Heart left ventricle (tissue), 16 donors: ENCODE results near the gene MTSS2. TPM values are rescaled to one million over a fixed set of nuclear protein-coding genes. Genes with fewer than 3 reads are reported as not detected.

Experiments
- ATAC-seq, 4 donors: fragments of 200-7000 bp; cut with Tn5 transposase; one replicate each; pipeline ENCODE4 v1.9.1; 2020 to 2022; ENCODE audit warnings: moderate library complexity in 4 of 4, mild to moderate bottlenecking in 3 of 4, moderate number of reproducible peaks in 1 of 4
- DNase-seq, 5 donors: peaks; one replicate each; pipeline ENCODE4 v3.0.0-alpha.2; 2020
- H3K27ac ChIP-seq, 12 donors: fragments of 200-600 bp; sonication (generic) in 4 of 12; one replicate each; pipeline versions ENCODE4 v1.5.0 to v1.8.0; 2016 to 2022; ENCODE audit warnings: mild to moderate bottlenecking in 2 of 12
- H3K27me3 ChIP-seq, 9 donors: fragments of 200-600 bp; sonication (generic) in 2 of 9; one replicate each; pipeline versions ENCODE4 v1.5.1 to v1.8.0; 2016 to 2022; ENCODE audit warnings: mild to moderate bottlenecking in 3 of 9
- H3K36me3 ChIP-seq, 9 donors: fragments of 200-600 bp; sonication (generic) in 2 of 9; one replicate each; pipeline versions ENCODE4 v1.5.0 to v1.8.0; 2018 to 2022; ENCODE audit warnings: mild to moderate bottlenecking in 2 of 9
- H3K4me1 ChIP-seq, 12 donors: fragments of 200-600 bp; sonication (generic) in 4 of 12; one replicate each; pipeline versions ENCODE4 v1.5.0 to v1.8.0; 2016 to 2022; ENCODE audit warnings: mild to moderate bottlenecking in 3 of 12
- H3K4me3 ChIP-seq, 12 donors: fragments of 200-600 bp; sonication (generic) in 4 of 12; one replicate each; pipeline versions ENCODE4 v1.5.0 to v1.8.0; 2017 to 2022; ENCODE audit warnings: mild to moderate bottlenecking in 9 of 12, moderate library complexity in 4 of 12
- H3K9me3 ChIP-seq, 12 donors: fragments of 200-600 bp; sonication (generic) in 4 of 12; one replicate each; pipeline versions ENCODE4 v1.5.0 to v1.8.0; 2016 to 2022; ENCODE audit warnings: mild to moderate bottlenecking in 1 of 12
- CTCF ChIP-seq, 12 donors: fragments of 200-600 bp; sonication (generic) in 4 of 12; IDR thresholded peaks; one replicate each; pipeline versions ENCODE4 v1.5.0 to v1.8.0; 2018 to 2022; ENCODE audit warnings: antibody characterized with exemption in 12 of 12, mild to moderate bottlenecking in 5 of 12
- POLR2A ChIP-seq, 2 donors: fragments of 450-650 bp; IDR thresholded peaks; one replicate each; pipeline ENCODE4 v1.6.1; 2017; ENCODE audit warnings: antibody characterized with exemption in 2 of 2, mild to moderate bottlenecking in 2 of 2, moderate library complexity in 2 of 2
- WGBS, 4 donors: extraction: QIAGEN DNeasy Blood & Tissue Kit in 2 of 4; methylation state at CpG; one replicate each; pipeline versions ENCODE4 v1.1.5 to v1.1.7; 2013 to 2018; 5-methylcytosine and 5-hydroxymethylcytosine counted together
- intact Hi-C, 10 donors: fragments of 100-400 bp; cut with DNase I; formaldehyde crosslinking; loops; one replicate each; pipeline versions ENCODE4 v1.11.1 to v1.14.2; 2022
- polyA plus RNA-seq, 2 donors: library from polyadenylated mRNA; stranded (reverse); fragments of 200-250 nt; gene quantifications; one replicate each; pipeline ENCODE4 v1.2.3, GENCODE V29; 2013
- total RNA-seq, 9 donors: library from RNA; depleted of rRNA in 2 of 9; stranded (reverse); fragments of >200 nt in 2 of 9; fragmentation: NEBNext Ultra II Directional in 3 of 9; extraction: Animal tissue kit (Norgen Biotek cat#: 25700) in 3 of 9; gene quantifications; one replicate each; pipeline versions ENCODE4 v1.1.0 to v1.2.4, GENCODE V29; 2016 to 2023
- donor health status: ischemic (EF 13 %, LVEDD 7.1; RV severe dilation, severe dysfunction).
- donor health status: healthy with polysubstance abuse.
- donor health status: DM: no; HTN: yes; CAD: no.
- donor health status: DM: no; HTN: no; CAD: no.
- donor health status: ischemic (EF 25% LVEDD 6.9; RV normal size, moderate dysfunction).
- donor health status: ischemic (EF 25% LVEDD 5.7; RV mildly dilated, moderate dysfunction).
- donor health status: healthy.
- donor health status: DM: yes; HTN: yes; CAD: no.
- donor health status: ischemic (EF 35%, LVEDD 5.7; RV mildly dilated, moderate dysfunction).
- donor health status: nonischemic (EF 11% LVEDD 7.7; RV severe dilation, severe dysfunction).
- donor health status: DM: yes; HTN: yes; CAD: no.
- donor health status: PGD.
- donor health status: ischemic (EF 29% LVEDD 5.4; RV normal size, mild dysfunction).
- donor health status: nonischemic (EF 23%, LVEDD 6.1; RV moderate dilation, normal function).

MTSS2 gene
- total and polyA plus RNA-seq, 11 donors: 51.9 to 97.1 (median 72.2) TPM

DNA sequence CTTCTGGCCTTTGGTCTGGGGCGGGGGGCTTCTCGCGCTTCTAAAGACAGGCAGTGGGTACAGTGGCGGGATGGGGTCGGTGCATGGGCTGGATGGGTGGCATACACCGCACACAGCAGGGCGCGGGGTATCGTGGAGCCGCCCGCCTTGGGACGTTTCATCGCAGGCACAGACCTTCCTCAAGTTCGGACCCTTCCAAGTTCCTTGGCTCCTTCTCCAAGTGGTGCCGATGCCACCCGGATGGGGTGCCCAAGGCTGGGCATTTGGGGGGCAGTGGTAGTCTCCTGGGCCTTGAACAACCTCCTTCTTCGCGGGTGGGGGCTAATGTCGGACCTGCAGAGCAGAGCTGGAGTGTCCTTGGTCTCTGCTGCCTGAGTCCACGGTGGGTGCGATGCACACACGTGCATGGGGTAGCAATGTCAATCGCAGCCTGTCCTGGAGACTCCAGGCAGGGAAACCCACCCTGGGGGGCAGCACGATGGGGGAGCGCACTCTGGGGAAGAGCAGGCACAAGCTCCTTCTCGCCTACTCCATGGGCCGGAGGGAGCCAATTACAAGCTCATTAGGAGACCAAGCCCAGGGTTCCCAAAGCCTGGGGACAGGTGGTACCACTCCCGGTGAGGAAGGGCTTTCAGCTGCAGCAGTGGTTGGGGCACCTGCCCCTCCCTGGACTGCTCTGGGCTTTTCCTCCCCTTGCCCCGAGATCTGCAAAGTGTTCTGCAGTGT, 686 bp upstream of the MTSS2 start:
- no peaks in the 10 kb centered on the region for H3K9me3 ChIP-seq
- peaks cover 0 to 5% (median 0%) of the 10 kb centered on the region in 9 donors for H3K27me3 ChIP-seq
- peaks cover 6 to 96% (median 73%) of the 10 kb centered on the region in 12 donors for H3K4me1 ChIP-seq
- TF ChIP-seq CTCF (IDR thresholded peaks at IDR 0.05) (no peak), POLR2A (IDR thresholded peaks at IDR 0.05) (no peak)
- peak overlapping the region in 11 of 12 donors; percentile 21 to 96 (median 57) for H3K4me3 ChIP-seq
- DNase-seq: peak in 2 of 5 donors; percentile 30 to 48
- peak in 1 of 4 donors; percentile 0 for ATAC-seq
- 59 to 70% (median 61%) methylated on average over 21 to 29 of the region's 29 CpGs for WGBS, 4 donors
- H3K27ac ChIP-seq: peak overlapping the region; percentile 43 to 96 (median 84)
- no peaks in the 10 kb centered on the region for H3K36me3 ChIP-seq
- intact Hi-C loops: loop anchor here in 1 of 10 donors (5.0 kb wide), 1 partner anchor 51 kb away; no protein-coding TSS in a partner anchor

DNA sequence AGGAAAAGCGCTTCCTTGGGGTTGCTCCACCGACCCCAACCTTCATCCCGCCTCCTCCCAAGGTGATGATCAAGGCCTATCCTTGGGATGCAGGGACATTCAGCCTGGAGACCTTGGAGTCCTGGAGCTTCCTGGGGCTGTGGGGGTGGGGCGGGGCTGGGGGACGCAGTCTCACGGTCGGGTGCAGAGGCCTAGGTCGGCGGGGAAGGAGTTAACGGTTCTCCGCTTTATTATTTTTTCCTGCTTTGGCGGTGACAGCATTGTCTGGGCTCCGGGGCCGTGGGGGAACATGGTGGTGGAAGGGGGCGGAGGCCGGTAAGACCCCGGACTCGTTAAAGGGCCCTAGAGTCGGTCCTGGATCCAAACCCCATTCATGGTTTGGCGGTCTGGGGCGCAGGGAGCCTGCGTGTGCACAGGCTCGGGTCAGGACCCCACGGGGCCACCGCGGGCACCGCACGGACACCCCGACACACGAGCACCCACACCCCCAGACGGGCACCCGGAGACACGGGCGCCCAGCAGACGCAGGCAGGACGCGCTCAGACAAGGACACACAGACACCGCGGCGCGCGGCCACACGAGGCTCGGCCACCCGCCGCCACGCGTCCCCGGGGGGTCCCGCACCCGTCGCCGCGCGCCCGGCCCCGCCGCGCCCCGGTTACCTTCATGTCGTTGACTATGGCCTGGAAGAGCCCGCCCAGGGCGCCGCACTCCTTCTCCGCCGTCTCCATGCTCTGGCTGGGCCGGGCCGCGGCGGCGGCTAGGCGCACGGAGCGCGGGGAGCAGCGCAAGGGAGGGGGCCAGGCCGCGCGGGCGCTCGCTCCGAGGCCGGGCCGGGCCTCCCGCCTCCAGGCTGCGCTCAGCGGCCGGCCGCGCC, 554 bp downstream of the MTSS2 start:
- intact Hi-C loops: loop anchor here in 2 of 10 donors (2.0 to 5.0 kb wide), 2 partner anchors 52 to 54 kb away; no protein-coding TSS in a partner anchor
- WGBS, 4 donors: 2 to 35% (median 2%) methylated on average over 4 to 90 of the region's 90 CpGs
- peak overlapping the region in 11 of 12 donors; percentile 52 to 92 (median 73) for H3K27ac ChIP-seq
- H3K27me3 ChIP-seq: peaks cover 0 to 5% (median 0%) of the 10 kb centered on the region in 9 donors
- peak overlapping the region; percentile 24 to 96 (median 73) for H3K4me3 ChIP-seq
- H3K9me3 ChIP-seq: no peaks in the 10 kb centered on the region
- TF ChIP-seq POLR2A (IDR thresholded peaks at IDR 0.05) (no peak), CTCF (IDR thresholded peaks at IDR 0.05) (no peak)
- ATAC-seq (peak in 2 of 4 donors; percentile 1 to 2), DNase-seq (peak in 3 of 5 donors; percentile 38 to 63 (median 55))
- peaks cover 0 to 3% (median 0%) of the 10 kb centered on the region in 9 donors for H3K36me3 ChIP-seq
- peaks cover 6 to 96% (median 74%) of the 10 kb centered on the region in 12 donors for H3K4me1 ChIP-seq

DNA sequence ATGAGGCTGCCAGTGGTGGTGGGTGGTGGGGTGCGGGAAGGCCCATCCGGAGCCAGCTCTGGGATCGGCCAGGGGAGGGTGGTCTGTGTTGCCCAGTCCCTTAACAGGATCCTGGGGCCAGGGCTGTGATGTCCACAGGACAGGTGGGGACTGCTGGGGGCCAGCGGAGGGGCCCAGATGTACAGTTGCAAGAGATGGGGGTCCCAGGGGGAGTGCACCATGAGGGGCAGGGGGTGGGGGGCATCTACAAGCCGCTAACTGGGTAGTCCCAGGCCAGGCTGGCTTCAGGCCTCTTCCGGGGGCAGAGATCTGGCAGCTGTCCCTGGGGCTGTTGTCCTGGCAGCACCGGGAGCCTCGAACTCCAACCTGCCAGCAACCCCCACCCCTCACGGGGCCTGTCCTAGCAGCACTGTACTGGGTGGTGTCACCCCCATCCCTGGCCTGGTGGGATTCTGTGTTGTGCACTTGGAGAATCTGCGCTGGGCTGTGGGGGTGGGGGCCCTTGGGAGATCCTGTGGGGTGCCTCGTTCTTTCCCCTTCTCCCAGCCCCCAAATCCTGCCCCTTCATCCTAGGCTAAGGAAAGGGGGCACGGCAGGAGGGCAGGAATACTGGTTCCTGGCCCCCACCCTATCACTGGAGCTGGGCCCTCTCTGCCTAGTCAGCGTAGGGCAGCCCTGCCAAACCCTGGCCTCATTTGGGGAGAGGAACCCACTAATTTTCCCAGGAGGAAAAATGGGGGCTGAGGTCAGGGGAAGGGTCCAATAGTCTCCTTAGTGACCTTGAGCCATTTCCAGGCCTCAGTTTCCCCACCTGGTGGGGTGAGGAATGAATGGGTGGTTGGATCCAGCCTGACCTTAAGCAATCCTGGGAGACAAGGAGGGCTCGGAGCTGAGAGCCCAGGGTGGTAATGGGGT, 1.4 kb downstream of the MTSS2 start:
- WGBS, 4 donors: 47 to 62% (median 54%) methylated on average over 10 to 14 of the region's 14 CpGs
- Histone ChIP-seq H3K36me3 (peaks cover 0 to 11% (median 4%) of the 10 kb centered on the region in 9 donors), H3K4me1 (peaks cover 3 to 96% (median 68%) of the 10 kb centered on the region in 12 donors), H3K27ac (peak overlapping the region in 10 of 12 donors; percentile 13 to 92 (median 72)), H3K27me3 (peaks cover 0 to 5% (median 0%) of the 10 kb centered on the region in 9 donors), H3K4me3 (peak overlapping the region; percentile 24 to 96 (median 73)), H3K9me3 (no peaks in the 10 kb centered on the region)
- peak in 3 of 5 donors; percentile 49 to 65 (median 54) for DNase-seq
- TF ChIP-seq CTCF (IDR thresholded peaks at IDR 0.05) (no peak), POLR2A (IDR thresholded peaks at IDR 0.05) (no peak)
- ATAC-seq: no peak
- intact Hi-C loops: loop anchor here in 7 of 10 donors (2.0 to 5.0 kb wide), 3 partner anchors 53 to 83 kb away; no protein-coding TSS in a partner anchor
